IPS DF 6.9 (cell line): ENCODE measurements around the gene NAT16.

ENCODE experiments used
- DNase-seq: peaks from one replicate; pipeline ENCODE4 v3.0.0-alpha.2; 2013; ENCODE audit warnings: low read depth, low spot score
- H3K27ac ChIP-seq: one replicate; pipeline ENCODE4 v1.5.1; 2013; ENCODE audit warnings: low read length, control low read depth
- H3K27me3 ChIP-seq: 2 replicates; pipeline ENCODE4 v1.6.1; 2013; ENCODE audit warnings: mild to moderate bottlenecking, low read length; ENCODE audit not compliant: control insufficient read depth, insufficient read depth
- H3K36me3 ChIP-seq: 2 replicates; pipeline ENCODE4 v1.6.1; 2013; ENCODE audit warnings: low read length; ENCODE audit not compliant: control insufficient read depth, insufficient read depth
- H3K4me1 ChIP-seq: 2 replicates; pipeline ENCODE4 v1.6.1; 2013; ENCODE audit warnings: low read length; ENCODE audit not compliant: control insufficient read depth, insufficient read depth
- H3K4me3 ChIP-seq: 2 replicates; pipeline ENCODE4 v1.5.1; 2013; ENCODE audit warnings: mild to moderate bottlenecking, low read length
- H3K9me3 ChIP-seq: 2 replicates; pipeline ENCODE4 v1.6.1; 2013; ENCODE audit warnings: low read length, inconsistent platforms; ENCODE audit not compliant: control insufficient read depth, insufficient read depth
- WGBS: extraction: QIAGEN DNeasy Blood & Tissue Kit; methylation state at CpG from one replicate; pipeline ENCODE4 v1.1.7; 2013; ENCODE audit warnings: mixed read lengths, missing lambda C conversion rate; ENCODE audit not compliant: insufficient read length, insufficient coverage; 5-methylcytosine and 5-hydroxymethylcytosine counted together

Gene NAT16

DNA sequence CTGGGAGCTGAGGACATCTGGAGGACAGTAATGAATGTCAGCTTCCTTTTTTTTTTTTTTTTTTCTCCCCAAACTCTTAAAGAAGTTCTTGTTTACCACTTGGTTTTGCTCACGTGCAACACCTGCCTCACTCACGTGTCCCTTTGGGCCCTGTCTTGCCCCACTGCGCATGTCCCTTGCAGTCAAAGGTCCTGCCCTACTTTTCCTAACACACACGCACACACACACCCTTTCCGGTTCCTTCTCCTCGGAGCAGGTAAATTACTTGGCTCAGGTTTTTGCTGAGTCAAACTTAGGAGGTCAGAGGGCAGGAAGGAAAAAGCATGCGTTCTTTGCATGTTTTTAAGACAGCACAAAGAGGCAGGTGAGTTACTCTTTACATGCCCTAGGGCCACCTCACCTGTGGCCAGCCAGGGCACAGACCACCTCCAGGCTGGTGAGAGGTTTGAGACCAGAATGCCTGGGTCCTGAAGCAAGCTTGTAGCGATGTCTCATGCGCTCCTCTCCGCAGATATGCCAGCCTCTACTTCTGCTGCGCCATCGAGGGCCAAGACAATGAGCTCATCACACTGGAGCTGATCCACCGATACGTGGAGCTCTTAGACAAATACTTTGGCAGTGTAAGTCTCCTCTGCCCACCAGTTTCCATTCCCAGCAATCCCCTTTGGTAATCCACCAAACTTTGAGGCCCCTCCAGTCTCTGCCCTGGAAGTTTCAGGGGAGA lies 23.1 kb downstream of the NAT16 start:
- no peak for DNase-seq
- H3K4me1 ChIP-seq = peaks cover 13% of the 10 kb centered on the region
- H3K36me3 ChIP-seq = 0 out of 2 replicates have a peak, but pooled peaks cover 7% of the 10 kb centered on the region
- no peaks in the 10 kb centered on the region for H3K9me3 ChIP-seq
- H3K27ac ChIP-seq = no peak overlapping the region
- H3K4me3 ChIP-seq = no peak overlapping the region
- whole genome bisulfite sequencing = no CpG with 5 or more reads among the region's 14 CpGs
- no peaks in the 10 kb centered on the region for H3K27me3 ChIP-seq

DNA sequence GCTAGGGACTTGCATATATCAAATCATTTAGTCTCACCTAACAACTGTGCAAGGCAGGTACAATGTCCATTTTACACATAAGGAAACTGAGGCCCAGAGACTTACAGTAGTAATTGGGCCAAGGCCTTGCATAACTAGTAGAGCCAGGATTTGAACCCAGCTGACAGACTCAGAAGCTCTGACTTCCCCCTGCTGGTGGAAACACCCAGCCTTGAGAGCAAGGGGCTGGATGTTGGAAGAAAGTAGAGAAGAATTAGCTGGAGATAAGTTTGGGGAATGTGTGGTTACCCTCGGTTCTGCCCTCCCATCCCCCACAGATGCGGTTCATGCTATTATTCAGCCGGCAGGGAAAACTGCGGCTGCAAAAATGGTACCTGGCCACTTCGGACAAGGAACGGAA lies 23.8 kb downstream of the NAT16 start:
- Histone ChIP-seq H3K27me3 (no peaks in the 10 kb centered on the region), H3K4me3 (no peak overlapping the region), H3K9me3 (no peaks in the 10 kb centered on the region), H3K36me3 (0 out of 2 replicates have a peak, but pooled peaks cover 7% of the 10 kb centered on the region), H3K4me1 (peaks cover 13% of the 10 kb centered on the region), H3K27ac (no peak overlapping the region)
- DNase-seq = no peak
- WGBS = no CpG with 5 or more reads among the region's 6 CpGs

DNA sequence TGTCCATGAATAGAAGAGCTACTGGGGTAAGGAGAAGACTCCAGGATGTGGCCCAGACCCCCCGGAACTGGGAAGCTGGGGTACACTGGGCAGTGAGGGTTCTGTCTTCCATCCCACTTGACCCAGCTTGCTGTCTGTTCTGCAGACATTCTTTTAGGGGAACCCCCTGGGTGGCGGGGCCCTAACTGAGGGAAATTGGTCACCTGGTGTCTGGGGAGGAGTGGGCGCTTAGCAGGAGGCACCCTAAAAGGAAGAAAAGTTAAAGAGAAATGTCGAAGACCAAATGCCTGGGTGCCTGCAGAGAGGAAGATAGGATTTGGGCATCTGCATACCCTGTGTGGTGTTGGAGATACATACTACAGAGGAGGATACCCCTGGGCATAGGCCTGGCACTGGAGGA lies 24.8 kb downstream of the NAT16 start:
- Histone ChIP-seq H3K36me3 (0 out of 2 replicates have a peak, but pooled peaks cover 7% of the 10 kb centered on the region), H3K9me3 (no peaks in the 10 kb centered on the region), H3K4me1 (peaks cover 11% of the 10 kb centered on the region), H3K27me3 (no peaks in the 10 kb centered on the region), H3K4me3 (peak overlapping the region; percentile 74; the same call in 1 of the 2 replicates), H3K27ac (no peak overlapping the region)
- DNase-seq = no peak
- WGBS = no CpG with 5 or more reads among the region's 4 CpGs

- Histone ChIP-seq H3K4me3 (peak overlapping the region; percentile 74), H3K27me3 (no peaks in the 10 kb centered on the region), H3K36me3 (0 out of 2 replicates have a peak, but pooled peaks cover 4% of the 10 kb centered on the region), H3K27ac (no peak overlapping the region), H3K4me1 (peaks cover 7% of the 10 kb centered on the region), H3K9me3 (no peaks in the 10 kb centered on the region)
- DNase-seq = no peak
- no CpG with 5 or more reads among the region's 34 CpGs for WGBS
Observed at GRCh38 chr7:101154693-101155102, 25.4 kb downstream of the NAT16 start.

GRCh38 chr7:101153969-101154692 lies 26.0 kb downstream of the NAT16 start, which contains the start of gene AP1S1:
Gene AP1S1, plus strand, starts transcription at chr7:101154476. Its CDS starts 39 bp downstream, at chr7:101154515.
- Histone ChIP-seq H3K27ac (no peak within 1 kb of the TSS), H3K36me3 (0 out of 2 replicates have a peak, but pooled peaks cover 3% of the 10 kb centered on the region), H3K9me3 (no peaks in the 10 kb centered on the region), H3K27me3 (no peaks in the 10 kb centered on the region), H3K4me3 (peak within 1 kb of the TSS; percentile 74), H3K4me1 (peaks cover 6% of the 10 kb centered on the region)
- peak; percentile 99 for DNase-seq
- no CpG with 5 or more reads among the region's 51 CpGs for WGBS

GRCh38 chr7:101151908-101152651 lies 28.0 kb downstream of the NAT16 start:
- no CpG with 5 or more reads among the region's 2 CpGs for WGBS
- H3K9me3 ChIP-seq = no peaks in the 10 kb centered on the region
- no peaks in the 10 kb centered on the region for H3K27me3 ChIP-seq

GRCh38 chr7:101140746-101141382 lies 39.2 kb downstream of the NAT16 start:
- WGBS = no CpG with 5 or more reads among the region's 4 CpGs
- H3K36me3 ChIP-seq = no peaks in the 10 kb centered on the region
- H3K27ac ChIP-seq = no peak overlapping the region
- H3K4me1 ChIP-seq = no peaks in the 10 kb centered on the region
- no peak overlapping the region for H3K4me3 ChIP-seq
- H3K27me3 ChIP-seq = no peaks in the 10 kb centered on the region
- DNase-seq = no peak
- H3K9me3 ChIP-seq = no peaks in the 10 kb centered on the region

More at GRCh38 chr7:101151908-101152651, 28.0 kb downstream of the NAT16 start:
- Histone ChIP-seq H3K4me3 (no peak overlapping the region), H3K27ac (no peak overlapping the region), H3K4me1 (peaks cover 6% of the 10 kb centered on the region), H3K36me3 (no peaks in the 10 kb centered on the region)
- DNase-seq = no peak

DNA sequence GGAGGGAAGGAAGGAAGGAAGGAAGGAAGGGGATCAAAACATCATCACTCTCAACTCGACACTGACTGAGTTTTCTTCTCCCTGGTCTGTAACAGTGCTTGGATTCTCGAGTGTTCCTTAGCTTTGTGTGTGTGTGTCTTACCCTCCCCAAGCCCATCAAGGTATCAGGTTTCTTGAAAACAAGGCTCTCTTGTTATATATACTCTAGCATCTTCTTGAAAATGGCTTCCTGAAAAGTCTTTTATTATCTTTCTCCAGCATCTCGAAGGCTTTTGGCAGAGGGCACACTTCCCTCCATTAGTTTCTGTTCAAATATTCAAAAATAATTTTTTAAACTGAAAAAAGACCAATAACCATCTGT lies 39.8 kb downstream of the NAT16 start:
- no peaks in the 10 kb centered on the region for H3K27me3 ChIP-seq
- no peak for DNase-seq
- H3K4me3 ChIP-seq = no peak overlapping the region
- no peaks in the 10 kb centered on the region for H3K9me3 ChIP-seq
- H3K36me3 ChIP-seq = no peaks in the 10 kb centered on the region
- no peak overlapping the region for H3K27ac ChIP-seq
- H3K4me1 ChIP-seq = no peaks in the 10 kb centered on the region
- no CpG with 5 or more reads among the region's 3 CpGs for WGBS

DNA sequence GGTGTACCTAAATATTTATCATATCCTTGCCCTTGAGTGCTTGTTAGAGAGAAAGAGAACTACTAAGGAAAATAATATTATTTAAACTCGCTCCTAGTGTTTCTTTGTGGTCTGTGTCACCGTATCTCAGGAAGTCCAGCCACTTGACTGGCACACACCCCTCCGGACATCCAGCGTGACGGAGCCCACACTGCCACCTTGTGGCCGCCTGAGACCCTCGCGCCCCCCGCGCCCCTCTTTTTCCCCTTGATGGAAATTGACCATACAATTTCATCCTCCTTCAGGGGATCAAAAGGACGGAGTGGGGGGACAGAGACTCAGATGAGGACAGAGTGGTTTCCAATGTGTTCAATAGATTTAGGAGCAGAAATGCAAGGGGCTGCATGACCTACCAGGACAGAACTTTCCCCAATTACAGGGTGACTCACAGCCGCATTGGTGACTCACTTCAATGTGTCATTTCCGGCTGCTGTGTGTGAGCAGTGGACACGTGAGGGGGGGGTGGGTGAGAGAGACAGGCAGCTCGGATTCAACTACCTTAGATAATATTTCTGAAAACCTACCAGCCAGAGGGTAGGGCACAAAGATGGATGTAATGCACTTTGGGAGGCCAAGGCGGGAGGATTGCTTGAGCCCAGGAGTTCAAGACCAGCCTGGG lies 41.8 kb downstream of the NAT16 start:
- Histone ChIP-seq H3K36me3 (no peaks in the 10 kb centered on the region), H3K27me3 (no peaks in the 10 kb centered on the region), H3K9me3 (no peaks in the 10 kb centered on the region), H3K4me1 (peaks cover 1% of the 10 kb centered on the region; the same call in 1 of the 2 replicates), H3K27ac (no peak overlapping the region), H3K4me3 (no peak overlapping the region)
- no CpG with 5 or more reads among the region's 16 CpGs for WGBS
- DNase-seq = no peak
